ENCODE results near the gene CETN1.

CETN1 gene

DNA sequence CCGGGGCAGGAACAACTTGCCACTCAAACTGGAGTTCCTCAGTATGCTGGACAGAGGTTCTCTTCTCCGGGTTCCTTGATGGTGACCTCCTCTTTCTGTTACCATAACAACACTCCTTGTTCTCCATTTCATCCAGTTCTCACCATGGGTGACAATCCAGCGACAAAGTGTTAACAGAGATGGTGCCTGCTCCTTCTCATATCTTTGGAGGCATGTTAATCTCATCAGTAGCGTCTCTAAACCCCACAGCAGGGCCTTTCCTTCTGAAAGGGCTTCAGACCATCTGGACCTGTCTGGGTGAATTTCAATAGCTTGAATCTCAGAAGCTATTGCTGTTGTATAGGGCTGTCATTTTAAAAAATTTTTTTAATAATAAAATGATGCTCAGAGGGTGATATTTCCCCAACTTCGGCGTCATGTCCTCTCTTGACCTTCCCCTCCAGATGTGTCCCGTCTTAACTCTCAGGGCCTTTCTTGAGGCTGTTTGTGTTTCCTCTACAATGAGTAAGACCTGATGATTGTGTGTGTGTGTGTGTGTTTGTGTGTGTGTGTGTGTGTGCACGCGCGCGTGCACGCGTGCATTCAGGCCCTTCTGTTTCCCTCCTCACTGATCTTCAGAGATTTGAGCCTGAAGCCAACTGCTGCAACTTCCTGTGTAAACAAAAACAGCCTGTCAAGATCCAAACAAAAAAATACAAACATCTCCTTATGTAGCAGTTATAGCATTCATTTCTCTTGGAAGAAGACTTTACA lies 24.3 kb upstream of the CETN1 start:
- Histone ChIP-seq H3K27me3 (ENCODE audit: insufficient read depth, poor library complexity, severe bottlenecking) (no peaks in the 10 kb centered on the region), H3K27ac (replicated peaks) (no peak overlapping the region), H3K4me3 (replicated peaks; ENCODE audit: insufficient read depth, low read length) (no peak overlapping the region)
- DNase-seq (ENCODE audit: low read depth in 1 of 2, low spot score in 1 of 2): no peak
- no peak for TF ChIP-seq SPI1 (IDR thresholded peaks at IDR 0.05; ENCODE audit: borderline replicate concordance, low read depth)
- no peak for TF ChIP-seq REST (IDR thresholded peaks at IDR 0.05; ENCODE audit: insufficient replicate concordance, low read depth)
- no peak for TF ChIP-seq POLR2AphosphoS5 (IDR thresholded peaks at IDR 0.05; ENCODE audit: low read depth)
- TF ChIP-seq GABPA (IDR thresholded peaks at IDR 0.05; ENCODE audit: low read depth): no peak
- TF ChIP-seq, protein P1, sequence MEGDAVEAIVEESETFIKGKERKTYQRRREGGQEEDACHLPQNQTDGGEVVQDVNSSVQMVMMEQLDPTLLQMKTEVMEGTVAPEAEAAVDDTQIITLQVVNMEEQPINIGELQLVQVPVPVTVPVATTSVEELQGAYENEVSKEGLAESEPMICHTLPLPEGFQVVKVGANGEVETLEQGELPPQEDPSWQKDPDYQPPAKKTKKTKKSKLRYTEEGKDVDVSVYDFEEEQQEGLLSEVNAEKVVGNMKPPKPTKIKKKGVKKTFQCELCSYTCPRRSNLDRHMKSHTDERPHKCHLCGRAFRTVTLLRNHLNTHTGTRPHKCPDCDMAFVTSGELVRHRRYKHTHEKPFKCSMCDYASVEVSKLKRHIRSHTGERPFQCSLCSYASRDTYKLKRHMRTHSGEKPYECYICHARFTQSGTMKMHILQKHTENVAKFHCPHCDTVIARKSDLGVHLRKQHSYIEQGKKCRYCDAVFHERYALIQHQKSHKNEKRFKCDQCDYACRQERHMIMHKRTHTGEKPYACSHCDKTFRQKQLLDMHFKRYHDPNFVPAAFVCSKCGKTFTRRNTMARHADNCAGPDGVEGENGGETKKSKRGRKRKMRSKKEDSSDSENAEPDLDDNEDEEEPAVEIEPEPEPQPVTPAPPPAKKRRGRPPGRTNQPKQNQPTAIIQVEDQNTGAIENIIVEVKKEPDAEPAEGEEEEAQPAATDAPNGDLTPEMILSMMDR (IDR thresholded peaks at IDR 0.05; ENCODE audit: insufficient read depth, low read length): no peak

GRCh38 chr18:564708-565561 lies 15.2 kb upstream of the CETN1 start:
- Histone ChIP-seq H3K4me3 (replicated peaks; ENCODE audit: insufficient read depth, low read length) (no peak overlapping the region), H3K27me3 (ENCODE audit: insufficient read depth, poor library complexity, severe bottlenecking) (no peaks in the 10 kb centered on the region), H3K27ac (replicated peaks) (no peak overlapping the region)
- TF ChIP-seq SPI1 (IDR thresholded peaks at IDR 0.05; ENCODE audit: borderline replicate concordance, low read depth): no peak
- TF ChIP-seq GABPA (IDR thresholded peaks at IDR 0.05; ENCODE audit: low read depth): no peak
- TF ChIP-seq, protein P1 (IDR thresholded peaks at IDR 0.05; ENCODE audit: insufficient read depth, low read length): no peak
- TF ChIP-seq POLR2AphosphoS5 (IDR thresholded peaks at IDR 0.05; ENCODE audit: low read depth): no peak
- no peak for TF ChIP-seq REST (IDR thresholded peaks at IDR 0.05; ENCODE audit: insufficient replicate concordance, low read depth)
- DNase-seq (ENCODE audit: low read depth in 1 of 2, low spot score in 1 of 2): no peak

DNA sequence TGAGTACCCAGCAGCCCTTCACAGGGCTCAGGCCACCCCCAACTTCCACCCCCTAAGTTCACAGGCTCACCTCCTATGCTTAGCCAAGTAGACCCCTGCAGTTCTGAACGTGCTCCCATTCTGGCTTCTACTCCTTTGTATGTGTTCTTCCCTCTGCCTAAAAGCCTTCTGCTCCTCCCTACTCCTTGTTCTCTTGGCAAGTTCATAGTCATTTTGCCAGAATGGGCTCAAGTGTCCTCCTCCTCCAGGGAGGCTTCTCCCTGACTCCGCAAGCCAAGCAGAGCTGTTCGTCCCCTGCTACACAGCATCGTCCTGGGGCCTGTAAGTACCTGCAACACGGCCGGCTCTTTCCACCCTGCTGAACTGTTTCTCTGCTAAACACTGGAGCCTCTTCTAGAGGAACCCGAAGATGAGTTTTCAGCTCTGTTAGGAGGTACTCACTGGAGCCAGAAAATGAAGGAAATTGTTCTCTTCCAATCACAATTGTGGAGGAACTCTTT lies 14.6 kb upstream of the CETN1 start:
- TF ChIP-seq REST (IDR thresholded peaks at IDR 0.05; ENCODE audit: insufficient replicate concordance, low read depth) (no peak), GABPA (IDR thresholded peaks at IDR 0.05; ENCODE audit: low read depth) (no peak), POLR2AphosphoS5 (IDR thresholded peaks at IDR 0.05; ENCODE audit: low read depth) (no peak)
- no peak for DNase-seq (ENCODE audit: low read depth in 1 of 2, low spot score in 1 of 2)
- no peaks in the 10 kb centered on the region for H3K27me3 ChIP-seq (ENCODE audit: insufficient read depth, poor library complexity, severe bottlenecking)
- no peak overlapping the region for H3K27ac ChIP-seq (replicated peaks)
- H3K4me3 ChIP-seq (replicated peaks; ENCODE audit: insufficient read depth, low read length): no peak overlapping the region
